NCI-H345 treated with DMSO at 0.1 percent for 48 hours (cell line): ENCODE data around the gene TRAPPC12.
"Not testable (repeated sequence)": the region's sequence is repeated elsewhere in the genome, so short reads cannot be mapped to it uniquely, and the experiment has no call there.

Experiments
- DNase-seq: peaks from one replicate; lab custom pipeline; 2025; ENCODE audit not compliant: unreplicated experiment; lab: John Stamatoyannopoulos, UW

Gene TRAPPC12

GRCh38 chr2:3368261-3368722 is 11.2 kb upstream of the TRAPPC12 start:
- DNase-seq = no peak

GRCh38 chr2:3369340-3370181 is 9.9 kb upstream of the TRAPPC12 start:
- DNase-seq = not testable (repeated sequence)

- DNase-seq = no peak
Measured at GRCh38 chr2:3376821-3377220, 2.7 kb upstream of the TRAPPC12 start.

- no peak for DNase-seq
Measured at GRCh38 chr2:3377279-3377611, 2.2 kb upstream of the TRAPPC12 start.

GRCh38 chr2:3377612-3378432 is 1.7 kb upstream of the TRAPPC12 start, which contains the start of gene EIPR1:
Gene EIPR1 (minus strand): TSS chr2:3377818. CDS start chr2:3377689, 129 bp downstream.
- peak; percentile 98 for DNase-seq

- DNase-seq = no peak
Measured at GRCh38 chr2:3379339-3379646, 201 bp upstream of the TRAPPC12 start.

- no peak for DNase-seq
Measured at GRCh38 chr2:3386448-3386958, 7.0 kb downstream of the TRAPPC12 start.

GRCh38 chr2:3387011-3387410 is 7.5 kb downstream of the TRAPPC12 start:
- DNase-seq = no peak

- no peak for DNase-seq
Measured at GRCh38 chr2:3387644-3388411, 8.3 kb downstream of the TRAPPC12 start.

- no peak for DNase-seq
Measured at GRCh38 chr2:3388412-3388738, 8.9 kb downstream of the TRAPPC12 start.

GRCh38 chr2:3389193-3389592 is 9.7 kb downstream of the TRAPPC12 start:
- no peak for DNase-seq

- no peak for DNase-seq
Measured at GRCh38 chr2:3390041-3390440, 10.5 kb downstream of the TRAPPC12 start.

GRCh38 chr2:3392216-3392615 is 12.7 kb downstream of the TRAPPC12 start:
- no peak for DNase-seq

- DNase-seq = no peak
Measured at GRCh38 chr2:3396920-3397559, 17.5 kb downstream of the TRAPPC12 start.

GRCh38 chr2:3398857-3399256 is 19.4 kb downstream of the TRAPPC12 start:
- DNase-seq = no peak

GRCh38 chr2:3399381-3399780 is 19.9 kb downstream of the TRAPPC12 start:
- DNase-seq = no peak

GRCh38 chr2:3399829-3400228 is 20.3 kb downstream of the TRAPPC12 start:
- DNase-seq = no peak

- no peak for DNase-seq
Measured at GRCh38 chr2:3403587-3404334, 24.3 kb downstream of the TRAPPC12 start.

- DNase-seq = no peak
Measured at GRCh38 chr2:3404349-3404894, 24.9 kb downstream of the TRAPPC12 start.

- DNase-seq = no peak
Measured at GRCh38 chr2:3405307-3405706, 25.8 kb downstream of the TRAPPC12 start.
